K562 (cell line): Measurements from ENCODE around the gene YAF2.

Experiments
- CEBPB ChIP-seq: fragments of 450-650 bp; IDR thresholded peaks from 2 replicates; pipeline ENCODE4 v1.6.1; 2016; ENCODE audit warnings: missing genetic modification characterization, missing compliant biosample characterization
- CREB3 ChIP-seq: fragments of 450-650 bp; conservative IDR thresholded peaks from 2 replicates; pipeline ENCODE4 v1.6.1; 2016; ENCODE audit warnings: missing genetic modification characterization, low read depth, mild to moderate bottlenecking, missing compliant biosample characterization, moderate library complexity
- CTCF ChIP-seq, 3 experiments: IDR thresholded peaks in 2 of 3; conservative IDR thresholded peaks in 1 of 3; 2 replicates each; pipeline ENCODE4 v1.5.1; 2011 to 2012; ENCODE audit warnings: low read length in 3 of 3, mild to moderate bottlenecking in 3 of 3, control low read depth in 2 of 3, improper control_type of control experiment in 1 of 3, inconsistent platforms in 1 of 3, low read depth in 1 of 3, mixed read lengths in 1 of 3, moderate library complexity in 1 of 3; ENCODE audit not compliant: insufficient read depth in 2 of 3
- HMGXB4 ChIP-seq: sonication (generic); formaldehyde crosslinking; IDR thresholded peaks from 2 replicates; pipeline ENCODE4 v1.8.1; 2023; ENCODE audit warnings: mild to moderate bottlenecking, missing genetic modification reagents
- POLR2A ChIP-seq: fragments of 450-650 bp; conservative IDR thresholded peaks from 2 replicates; pipeline ENCODE4 v1.6.1; 2016
- POLR2AphosphoS5 ChIP-seq: IDR thresholded peaks from 2 replicates; pipeline ENCODE4 v1.6.1; 2011; ENCODE audit warnings: mild to moderate bottlenecking, low read depth, low read length, moderate library complexity; ENCODE audit not compliant: control insufficient read depth, insufficient read depth
- RBM17 ChIP-seq: fragments of 200-400 bp; formaldehyde crosslinking; IDR thresholded peaks from 2 replicates; pipeline ENCODE4 v1.6.1; 2017; ENCODE audit warnings: low read depth, mild to moderate bottlenecking, low read length, borderline replicate concordance
- TEAD4 ChIP-seq, 2 experiments: sonication (generic) in 1 of 2; formaldehyde crosslinking in 1 of 2; IDR thresholded peaks; 2 replicates each; pipeline versions ENCODE4 v1.6.1 to v1.8.0; 2012 to 2022; ENCODE audit warnings: borderline replicate concordance in 1 of 2, inconsistent platforms in 1 of 2, low read length in 1 of 2, mild to moderate bottlenecking in 1 of 2, missing genetic modification reagents in 1 of 2
- ZMIZ1 ChIP-seq, 2 experiments: fragments of 150-350 bp in 1 of 2; IDR thresholded peaks; 2 replicates each; pipeline ENCODE4 v1.6.1; 2012 to 2016; ENCODE audit warnings: low read depth in 2 of 2, low read length in 2 of 2, mild to moderate bottlenecking in 1 of 2, moderate library complexity in 1 of 2
- ZNF707 ChIP-seq: fragments of 250-450 bp; sonication (Bioruptor Pico); conservative IDR thresholded peaks from 2 replicates; pipeline ENCODE4 v1.8.0; 2022; ENCODE audit warnings: inconsistent platforms, mild to moderate bottlenecking, moderate library complexity

- TF ChIP-seq ZNF707 (CRISPR knock-in tag): no peak
- TF ChIP-seq TEAD4 (IDR thresholded peaks at IDR 0.05; ENCODE audit: low read length): no peak
- no peak for TF ChIP-seq TEAD4 (CRISPR knock-in tag; IDR thresholded peaks at IDR 0.05; ENCODE audit: borderline replicate concordance)
- no peak for TF ChIP-seq CTCF (IDR thresholded peaks at IDR 0.05 in 2 of 3, conservative IDR thresholded peaks at IDR 0.05 in 1 of 3; ENCODE audit: insufficient read depth in 2 of 3, low read depth in 1 of 3, low read length in 3 of 3)
- no peak for TF ChIP-seq POLR2AphosphoS5
- TF ChIP-seq ZMIZ1 (IDR thresholded peaks at IDR 0.05; ENCODE audit: low read depth in 2 of 2, low read length in 2 of 2): no peak
- TF ChIP-seq HMGXB4: no peak
- no peak for TF ChIP-seq CEBPB
- no peak for TF ChIP-seq POLR2A
- TF ChIP-seq CREB3 (tag): no peak
- no peak for TF ChIP-seq RBM17
Observed at GRCh38 chr12:42140901-42141300, 97.1 kb downstream of the YAF2 start.
